ENCODE results near the gene FRA10AC1.
A peak's percentile ranks its signal among the peaks of the same experiment; 100 is the strongest.

FRA10AC1 gene, protein sequence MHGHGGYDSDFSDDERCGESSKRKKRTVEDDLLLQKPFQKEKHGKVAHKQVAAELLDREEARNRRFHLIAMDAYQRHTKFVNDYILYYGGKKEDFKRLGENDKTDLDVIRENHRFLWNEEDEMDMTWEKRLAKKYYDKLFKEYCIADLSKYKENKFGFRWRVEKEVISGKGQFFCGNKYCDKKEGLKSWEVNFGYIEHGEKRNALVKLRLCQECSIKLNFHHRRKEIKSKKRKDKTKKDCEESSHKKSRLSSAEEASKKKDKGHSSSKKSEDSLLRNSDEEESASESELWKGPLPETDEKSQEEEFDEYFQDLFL

GRCh38 chr10:93702210-93703001 lies at the start of gene FRA10AC1:
FRA10AC1 (minus strand) TSS chr10:93702592; CDS start chr10:93700106, 2,486 bp downstream.
- DNase-seq: peak; percentile 92

DNA sequence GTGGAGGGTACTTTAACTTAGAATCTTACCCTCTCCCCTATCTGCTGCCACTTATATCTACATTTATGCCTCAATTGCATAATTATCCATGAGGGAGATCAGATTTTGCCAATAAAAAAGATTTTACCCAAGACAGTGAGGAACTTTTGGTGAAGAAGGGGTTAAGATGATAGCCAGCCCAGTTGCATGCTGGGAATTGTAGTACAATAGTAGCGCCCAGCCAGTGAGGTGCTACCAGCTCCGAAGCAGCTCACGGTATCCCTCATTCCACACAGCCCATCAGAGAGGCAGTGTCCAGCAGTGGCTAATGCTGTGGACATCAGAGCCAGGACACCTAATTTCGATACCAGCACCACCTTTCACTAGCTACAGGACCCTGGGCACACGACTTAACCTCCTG lies 49.4 kb upstream of the FRA10AC1 start:
- DNase-seq: no peak

GRCh38 chr10:93751124-93751523 lies 48.7 kb upstream of the FRA10AC1 start:
- no peak for DNase-seq

GRCh38 chr10:93749218-93749799 lies 46.9 kb upstream of the FRA10AC1 start:
- no peak for DNase-seq

GRCh38 chr10:93746844-93747284 lies 44.5 kb upstream of the FRA10AC1 start:
- DNase-seq: no peak

DNA sequence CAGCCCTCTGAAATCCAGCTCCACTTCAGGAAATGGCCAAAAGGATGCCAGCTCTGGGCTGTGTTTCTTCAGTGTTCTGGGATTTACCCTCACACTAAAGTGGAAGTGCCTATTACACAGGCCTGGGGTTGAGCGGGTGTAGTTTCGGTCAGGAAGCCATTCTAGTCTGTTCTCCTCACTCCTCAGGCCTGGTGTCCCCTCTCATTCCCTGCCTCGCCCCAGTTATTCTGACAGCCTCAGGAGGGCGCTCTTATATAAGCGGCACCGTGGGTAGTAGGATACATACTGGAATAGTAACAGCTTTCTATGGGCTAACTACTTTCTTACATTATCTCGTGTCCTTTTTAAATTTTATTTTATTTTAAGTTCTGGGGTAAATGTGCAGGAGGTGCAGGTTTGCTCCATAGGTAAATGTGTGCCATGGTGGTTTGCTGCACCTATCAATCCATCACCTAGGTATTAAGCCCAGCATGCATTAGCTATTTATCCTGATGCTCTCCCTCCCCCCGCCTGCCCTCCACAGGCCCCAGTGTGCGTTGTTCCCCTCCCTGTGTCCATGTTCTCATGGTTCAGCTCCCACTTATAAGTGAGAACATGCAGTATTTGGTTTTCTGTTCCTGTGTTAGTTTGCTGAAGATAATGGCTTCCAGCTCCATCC lies 43.1 kb upstream of the FRA10AC1 start:
- DNase-seq: no peak

- no peak for DNase-seq
Measured at GRCh38 chr10:93742633-93743349, 40.4 kb upstream of the FRA10AC1 start.

DNA sequence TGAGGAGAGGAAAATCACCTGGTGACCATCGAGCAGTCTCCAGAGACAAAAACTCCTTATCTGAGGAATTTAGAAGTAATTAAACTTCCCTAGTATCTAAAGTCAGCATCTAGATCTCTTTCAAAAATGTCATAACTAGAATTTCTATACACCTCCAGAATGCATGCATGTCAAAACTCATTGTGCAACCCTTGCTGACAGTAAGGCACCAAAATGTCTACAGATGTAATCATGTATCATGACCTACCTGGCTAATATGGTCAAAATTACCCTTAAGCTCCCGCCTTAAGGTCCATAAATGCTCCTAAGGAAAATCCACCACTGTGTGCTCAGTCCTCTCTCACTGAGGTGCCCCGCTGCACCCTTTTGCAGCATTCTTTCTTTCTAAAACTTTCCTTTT lies 39.0 kb upstream of the FRA10AC1 start:
- DNase-seq: no peak

GRCh38 chr10:93726024-93726423 lies 23.6 kb upstream of the FRA10AC1 start:
- DNase-seq: no peak

DNA sequence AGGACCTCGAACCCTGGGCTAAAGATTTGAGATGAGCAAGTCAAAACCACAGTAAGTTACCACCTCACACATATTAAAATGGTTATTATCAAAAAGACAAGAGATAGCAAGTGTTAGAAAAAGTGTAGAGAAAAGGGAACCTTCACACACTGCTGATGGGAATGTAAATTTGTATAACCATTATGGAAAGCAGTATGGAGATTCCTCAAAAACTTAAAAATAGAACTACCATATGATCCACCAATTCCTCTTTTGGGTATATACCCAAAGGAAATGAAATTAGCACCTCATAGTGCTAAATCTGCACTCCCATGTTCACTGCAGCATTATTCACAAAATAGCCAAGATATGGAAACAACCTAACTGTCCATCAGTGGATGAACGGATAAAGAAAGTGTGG lies 20.8 kb upstream of the FRA10AC1 start:
- no peak for DNase-seq

GRCh38 chr10:93722550-93722949 lies 20.2 kb upstream of the FRA10AC1 start:
- no peak for DNase-seq

GRCh38 chr10:93719901-93720300 lies 17.5 kb upstream of the FRA10AC1 start:
- DNase-seq: no peak

GRCh38 chr10:93718937-93719725 lies 16.7 kb upstream of the FRA10AC1 start:
- DNase-seq: no peak

- no peak for DNase-seq
Measured at GRCh38 chr10:93716766-93717165, 14.4 kb upstream of the FRA10AC1 start.

GRCh38 chr10:93715345-93715744 lies 13.0 kb upstream of the FRA10AC1 start:
- no peak for DNase-seq

DNA sequence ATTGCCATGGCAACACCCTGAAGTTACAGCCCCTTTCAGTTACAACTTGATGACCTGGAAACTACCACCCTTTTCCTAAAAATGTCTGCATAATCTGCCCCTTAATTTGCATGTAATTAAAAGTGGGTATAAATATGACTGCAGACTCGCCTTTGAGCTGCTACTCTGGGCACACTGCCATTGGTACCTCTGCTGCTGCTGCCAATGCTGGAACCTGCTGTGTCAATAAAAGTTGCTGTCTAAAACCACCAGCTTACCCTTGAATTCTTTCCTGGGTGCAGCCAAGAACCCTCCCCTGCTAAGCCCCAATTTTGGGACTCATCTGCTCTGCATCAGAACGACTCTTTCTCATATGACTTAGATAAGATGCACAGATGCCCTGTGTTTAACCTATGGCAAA lies 10.2 kb upstream of the FRA10AC1 start:
- no peak for DNase-seq

DNA sequence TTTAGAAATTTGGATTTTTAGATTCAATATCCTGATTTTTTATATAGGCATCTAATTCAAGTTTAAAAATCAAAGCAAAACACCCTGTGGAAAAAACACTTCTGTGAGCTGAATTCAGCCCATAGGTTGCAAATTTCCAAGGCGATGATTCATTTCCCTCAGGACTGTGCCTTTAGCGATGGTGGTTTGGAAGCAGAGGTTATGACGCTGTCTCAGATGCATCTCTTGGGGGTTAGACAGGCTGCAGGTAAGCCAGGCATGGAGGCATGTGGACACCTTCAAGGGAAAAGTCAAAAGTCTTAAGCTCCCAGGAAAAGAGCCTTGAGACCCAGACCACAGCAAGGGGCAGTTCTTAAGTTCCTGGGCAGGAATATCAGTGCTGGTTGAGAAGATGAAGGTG lies 9.5 kb upstream of the FRA10AC1 start:
- DNase-seq: no peak

- DNase-seq: no peak
Measured at GRCh38 chr10:93710333-93710909, 8.0 kb upstream of the FRA10AC1 start.

GRCh38 chr10:93707623-93708022 lies 5.2 kb upstream of the FRA10AC1 start:
- no peak for DNase-seq

DNA sequence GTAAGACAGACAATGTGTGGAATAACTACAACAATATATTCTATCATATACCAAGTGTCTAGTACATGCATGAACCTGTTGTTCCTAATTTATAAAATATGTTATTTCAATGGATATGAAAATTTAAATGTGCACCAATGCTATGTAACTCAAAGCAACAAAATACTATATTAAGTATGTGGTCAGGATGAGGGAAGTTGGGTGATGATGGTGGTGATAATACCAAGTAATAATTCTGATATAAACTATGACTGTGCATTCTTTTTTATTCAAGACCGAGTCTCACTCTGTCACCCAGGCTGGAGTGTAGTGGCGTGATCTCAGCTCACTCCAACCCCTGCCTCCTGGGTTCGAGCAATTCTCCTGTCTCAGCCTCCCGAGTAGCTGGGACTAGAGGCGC lies 2.1 kb upstream of the FRA10AC1 start:
- no peak for DNase-seq

GRCh38 chr10:93703841-93704240 lies 1.4 kb upstream of the FRA10AC1 start:
- DNase-seq: no peak

All from activated CD4-positive, CD25-positive, alpha-beta regulatory T cell treated with anti-CD3 and anti-CD28 coated beads, Interleukin-2, amount 50 U/mL, for 72 hours (primary cell).